Activated gamma-delta T cell (primary cell): ENCODE data around the gene FRY.
"Not testable (repeated sequence)": the region's sequence is repeated elsewhere in the genome, so short reads cannot be mapped to it uniquely, and the experiment has no call there.

Experiments
- DNase-seq: peaks from one replicate; lab custom pipeline; 2025; lab: John Stamatoyannopoulos, UW
- total RNA-seq, 2 donors: gene quantifications; one replicate each; lab custom pipeline; 2026; lab: John Stamatoyannopoulos, UW

Gene FRY
- total RNA-seq = 18.3 to 27.3 reads per million in 2 donors

GRCh38 chr13:32031025-32031814 is at the start of gene FRY:
FRY (plus strand) TSS chr13:32031774; CDS start chr13:32031796, 22 bp downstream.
- DNase-seq = peak; percentile 14

- no peak for DNase-seq
Measured at GRCh38 chr13:31982124-31982523, 49.5 kb upstream of the FRY start.

GRCh38 chr13:31982540-31982939 is 49.0 kb upstream of the FRY start:
- no peak for DNase-seq

GRCh38 chr13:31983696-31984095 is 47.9 kb upstream of the FRY start:
- DNase-seq = not testable (repeated sequence)

GRCh38 chr13:31984388-31984787 is 47.2 kb upstream of the FRY start:
- not testable (repeated sequence) for DNase-seq

GRCh38 chr13:31986676-31987470 is 44.7 kb upstream of the FRY start:
- DNase-seq = no peak

- DNase-seq = no peak
Measured at GRCh38 chr13:31987535-31988170, 43.9 kb upstream of the FRY start.

GRCh38 chr13:31994367-31994766 is 37.2 kb upstream of the FRY start:
- DNase-seq = not testable (repeated sequence)

GRCh38 chr13:31996601-31997000 is 35.0 kb upstream of the FRY start:
- no peak for DNase-seq

- no peak for DNase-seq
Measured at GRCh38 chr13:31997641-31998040, 33.9 kb upstream of the FRY start.

- no peak for DNase-seq
Measured at GRCh38 chr13:31998131-31998530, 33.4 kb upstream of the FRY start.

GRCh38 chr13:32000754-32001153 is 30.8 kb upstream of the FRY start:
- not testable (repeated sequence) for DNase-seq

GRCh38 chr13:32001154-32001768 is 30.3 kb upstream of the FRY start:
- no peak for DNase-seq

GRCh38 chr13:32001769-32002168 is 29.8 kb upstream of the FRY start:
- DNase-seq = no peak

GRCh38 chr13:32002873-32003272 is 28.7 kb upstream of the FRY start:
- DNase-seq = no peak

GRCh38 chr13:32007494-32007893 is 24.1 kb upstream of the FRY start:
- no peak for DNase-seq

GRCh38 chr13:32008518-32009175 is 22.9 kb upstream of the FRY start:
- DNase-seq = no peak

- DNase-seq = no peak
Measured at GRCh38 chr13:32009362-32009761, 22.2 kb upstream of the FRY start.

- no peak for DNase-seq
Measured at GRCh38 chr13:32010136-32010535, 21.4 kb upstream of the FRY start.

GRCh38 chr13:32011971-32012370 is 19.6 kb upstream of the FRY start:
- no peak for DNase-seq

GRCh38 chr13:32013181-32013580 is 18.4 kb upstream of the FRY start:
- DNase-seq = no peak

GRCh38 chr13:32016119-32016518 is 15.5 kb upstream of the FRY start:
- no peak for DNase-seq
